ENCODE data around the gene SH3RF3.

Gene SH3RF3

GRCh38 chr2:109171444-109172334, 42.7 kb downstream of the SH3RF3 start:
- H3K4me3 ChIP-seq (replicated peaks; ENCODE audit: low read depth, low read length), result no peak overlapping the region
- TF ChIP-seq CTCF (IDR thresholded peaks at IDR 0.05; ENCODE audit: low read length, missing control alignments), result peak; percentile 41
- DNase-seq (ENCODE audit: low read depth), result peak; percentile 92

- H3K4me3 ChIP-seq (replicated peaks; ENCODE audit: low read depth, low read length), result no peak overlapping the region
- DNase-seq (ENCODE audit: low read depth), result no peak
- TF ChIP-seq CTCF (IDR thresholded peaks at IDR 0.05; ENCODE audit: low read length, missing control alignments), result no peak
These were observed 43.6 kb downstream of the SH3RF3 start for GRCh38 chr2:109172556-109173105.

GRCh38 chr2:109173311-109174171, 44.5 kb downstream of the SH3RF3 start:
- TF ChIP-seq CTCF (IDR thresholded peaks at IDR 0.05; ENCODE audit: low read length, missing control alignments), result no peak
- peak overlapping the region; percentile 21 for H3K4me3 ChIP-seq (replicated peaks; ENCODE audit: low read depth, low read length)
- DNase-seq (ENCODE audit: low read depth), result peak; percentile 91

GRCh38 chr2:109174214-109174613, 45.2 kb downstream of the SH3RF3 start:
- DNase-seq (ENCODE audit: low read depth), result no peak
- no peak for TF ChIP-seq CTCF (IDR thresholded peaks at IDR 0.05; ENCODE audit: low read length, missing control alignments)
- no peak overlapping the region for H3K4me3 ChIP-seq (replicated peaks; ENCODE audit: low read depth, low read length)

- TF ChIP-seq CTCF (IDR thresholded peaks at IDR 0.05; ENCODE audit: low read length, missing control alignments), result no peak
- no peak for DNase-seq (ENCODE audit: low read depth)
- no peak overlapping the region for H3K4me3 ChIP-seq (replicated peaks; ENCODE audit: low read depth, low read length)
These were observed 45.8 kb downstream of the SH3RF3 start for GRCh38 chr2:109174626-109175349.

GRCh38 chr2:109175350-109175678, 46.3 kb downstream of the SH3RF3 start:
- H3K4me3 ChIP-seq (replicated peaks; ENCODE audit: low read depth, low read length), result no peak overlapping the region
- TF ChIP-seq CTCF (IDR thresholded peaks at IDR 0.05; ENCODE audit: low read length, missing control alignments), result no peak
- DNase-seq (ENCODE audit: low read depth), result no peak
